ENCODE data around the gene NDFIP2.
A peak's percentile ranks its signal among the peaks of the same experiment; 100 is the strongest.

Gene NDFIP2

DNA sequence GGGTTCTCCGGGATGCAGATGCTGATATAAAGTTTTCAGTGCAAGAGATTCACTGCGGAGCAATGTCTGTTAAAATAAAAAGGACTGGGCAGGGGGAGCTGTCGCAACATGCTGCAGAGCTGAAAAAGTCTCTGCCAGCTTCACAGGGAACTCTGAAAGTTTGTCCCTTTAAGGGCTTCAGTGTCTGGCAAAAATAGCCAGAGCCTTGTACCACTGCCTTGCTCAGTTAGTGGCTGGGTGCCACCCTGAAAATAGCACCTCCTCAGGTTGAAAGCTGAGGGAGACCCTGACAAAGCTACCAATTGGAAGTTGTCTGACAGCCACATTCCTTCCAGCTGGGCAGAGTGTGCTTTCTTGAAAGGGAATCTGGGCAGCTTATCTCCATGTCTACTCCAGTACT, 3.0 kb upstream of the NDFIP2 start (continued):
- no peak for TF ChIP-seq BACH2 (CRISPR knock-in tag; IDR thresholded peaks at IDR 0.05; ENCODE audit: borderline replicate concordance)

DNA sequence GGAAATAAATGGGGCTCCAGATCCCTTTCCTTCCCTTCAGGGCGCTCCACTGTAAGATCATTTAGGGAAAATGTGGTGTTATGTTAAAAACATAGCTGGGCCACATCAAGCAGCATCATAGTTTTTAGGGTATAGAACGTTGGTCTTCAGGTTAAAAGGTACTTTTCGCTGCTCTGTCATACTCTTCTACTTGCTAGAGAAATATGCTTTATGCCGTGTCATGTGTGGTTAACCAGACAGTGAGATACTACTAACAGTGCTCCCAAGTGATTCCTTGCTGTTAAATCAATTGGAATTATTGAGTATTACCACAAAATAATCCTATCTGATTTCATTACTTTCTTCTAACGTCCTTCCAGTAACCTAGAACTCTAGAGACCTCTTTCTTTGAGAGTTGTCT, 1.1 kb upstream of the NDFIP2 start:
- no peak for TF ChIP-seq TOX (CRISPR knock-in tag; IDR thresholded peaks at IDR 0.05; ENCODE audit: borderline replicate concordance)
- no peak for TF ChIP-seq ZC3H10 (CRISPR knock-in tag; IDR thresholded peaks at IDR 0.05)

DNA sequence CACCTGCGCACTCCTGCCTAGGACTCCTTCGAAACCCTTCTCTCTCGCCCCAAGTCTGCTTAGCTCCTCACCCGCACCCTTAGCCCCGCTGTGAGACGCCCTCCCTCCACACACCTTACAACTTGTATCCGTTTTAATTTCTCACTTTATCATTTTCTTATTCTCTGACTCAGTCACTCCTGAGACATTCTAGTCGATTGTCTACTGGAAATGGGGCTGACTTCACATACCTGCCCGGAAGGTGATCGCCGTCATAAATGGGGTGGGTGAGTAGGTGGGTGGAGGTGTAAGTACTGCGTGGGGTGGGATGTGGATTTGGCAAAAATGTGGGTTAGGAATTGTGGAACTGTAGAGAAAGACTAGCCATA, 714 bp downstream of the NDFIP2 start:
- TF ChIP-seq ZC3H10 (CRISPR knock-in tag; IDR thresholded peaks at IDR 0.05) (no peak), SNAI2 (CRISPR knock-in tag; IDR thresholded peaks at IDR 0.05) (no peak), ZNF565 (CRISPR knock-in tag; conservative IDR thresholded peaks at IDR 0.05; ENCODE audit: low read depth) (no peak), TOX (CRISPR knock-in tag; IDR thresholded peaks at IDR 0.05; ENCODE audit: borderline replicate concordance) (no peak), CSDC2 (CRISPR knock-in tag; IDR thresholded peaks at IDR 0.05) (no peak), ZFP30 (CRISPR knock-in tag; IDR thresholded peaks at IDR 0.05) (no peak), ISL1 (CRISPR knock-in tag; IDR thresholded peaks at IDR 0.05) (no peak), ARNTL (CRISPR knock-in tag; IDR thresholded peaks at IDR 0.05; ENCODE audit: borderline replicate concordance, low read depth) (no peak), ZNF8 (CRISPR knock-in tag; IDR thresholded peaks at IDR 0.05) (no peak), ZFP3 (CRISPR knock-in tag; IDR thresholded peaks at IDR 0.05) (no peak), GLIS3 (CRISPR knock-in tag; IDR thresholded peaks at IDR 0.05) (no peak), ESRRG (CRISPR knock-in tag; IDR thresholded peaks at IDR 0.05) (no peak)
- TF ChIP-seq, protein P1, sequence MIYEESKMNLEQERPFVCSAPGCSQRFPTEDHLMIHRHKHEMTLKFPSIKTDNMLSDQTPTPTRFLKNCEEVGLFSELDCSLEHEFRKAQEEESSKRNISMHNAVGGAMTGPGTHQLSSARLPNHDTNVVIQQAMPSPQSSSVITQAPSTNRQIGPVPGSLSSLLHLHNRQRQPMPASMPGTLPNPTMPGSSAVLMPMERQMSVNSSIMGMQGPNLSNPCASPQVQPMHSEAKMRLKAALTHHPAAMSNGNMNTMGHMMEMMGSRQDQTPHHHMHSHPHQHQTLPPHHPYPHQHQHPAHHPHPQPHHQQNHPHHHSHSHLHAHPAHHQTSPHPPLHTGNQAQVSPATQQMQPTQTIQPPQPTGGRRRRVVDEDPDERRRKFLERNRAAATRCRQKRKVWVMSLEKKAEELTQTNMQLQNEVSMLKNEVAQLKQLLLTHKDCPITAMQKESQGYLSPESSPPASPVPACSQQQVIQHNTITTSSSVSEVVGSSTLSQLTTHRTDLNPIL (CRISPR knock-in tag; IDR thresholded peaks at IDR 0.05; ENCODE audit: low read depth): no peak
- TF ChIP-seq, protein P2, sequence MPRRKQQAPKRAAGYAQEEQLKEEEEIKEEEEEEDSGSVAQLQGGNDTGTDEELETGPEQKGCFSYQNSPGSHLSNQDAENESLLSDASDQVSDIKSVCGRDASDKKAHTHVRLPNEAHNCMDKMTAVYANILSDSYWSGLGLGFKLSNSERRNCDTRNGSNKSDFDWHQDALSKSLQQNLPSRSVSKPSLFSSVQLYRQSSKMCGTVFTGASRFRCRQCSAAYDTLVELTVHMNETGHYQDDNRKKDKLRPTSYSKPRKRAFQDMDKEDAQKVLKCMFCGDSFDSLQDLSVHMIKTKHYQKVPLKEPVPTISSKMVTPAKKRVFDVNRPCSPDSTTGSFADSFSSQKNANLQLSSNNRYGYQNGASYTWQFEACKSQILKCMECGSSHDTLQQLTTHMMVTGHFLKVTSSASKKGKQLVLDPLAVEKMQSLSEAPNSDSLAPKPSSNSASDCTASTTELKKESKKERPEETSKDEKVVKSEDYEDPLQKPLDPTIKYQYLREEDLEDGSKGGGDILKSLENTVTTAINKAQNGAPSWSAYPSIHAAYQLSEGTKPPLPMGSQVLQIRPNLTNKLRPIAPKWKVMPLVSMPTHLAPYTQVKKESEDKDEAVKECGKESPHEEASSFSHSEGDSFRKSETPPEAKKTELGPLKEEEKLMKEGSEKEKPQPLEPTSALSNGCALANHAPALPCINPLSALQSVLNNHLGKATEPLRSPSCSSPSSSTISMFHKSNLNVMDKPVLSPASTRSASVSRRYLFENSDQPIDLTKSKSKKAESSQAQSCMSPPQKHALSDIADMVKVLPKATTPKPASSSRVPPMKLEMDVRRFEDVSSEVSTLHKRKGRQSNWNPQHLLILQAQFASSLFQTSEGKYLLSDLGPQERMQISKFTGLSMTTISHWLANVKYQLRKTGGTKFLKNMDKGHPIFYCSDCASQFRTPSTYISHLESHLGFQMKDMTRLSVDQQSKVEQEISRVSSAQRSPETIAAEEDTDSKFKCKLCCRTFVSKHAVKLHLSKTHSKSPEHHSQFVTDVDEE (CRISPR knock-in tag; IDR thresholded peaks at IDR 0.05): no peak
- TF ChIP-seq, protein P3, sequence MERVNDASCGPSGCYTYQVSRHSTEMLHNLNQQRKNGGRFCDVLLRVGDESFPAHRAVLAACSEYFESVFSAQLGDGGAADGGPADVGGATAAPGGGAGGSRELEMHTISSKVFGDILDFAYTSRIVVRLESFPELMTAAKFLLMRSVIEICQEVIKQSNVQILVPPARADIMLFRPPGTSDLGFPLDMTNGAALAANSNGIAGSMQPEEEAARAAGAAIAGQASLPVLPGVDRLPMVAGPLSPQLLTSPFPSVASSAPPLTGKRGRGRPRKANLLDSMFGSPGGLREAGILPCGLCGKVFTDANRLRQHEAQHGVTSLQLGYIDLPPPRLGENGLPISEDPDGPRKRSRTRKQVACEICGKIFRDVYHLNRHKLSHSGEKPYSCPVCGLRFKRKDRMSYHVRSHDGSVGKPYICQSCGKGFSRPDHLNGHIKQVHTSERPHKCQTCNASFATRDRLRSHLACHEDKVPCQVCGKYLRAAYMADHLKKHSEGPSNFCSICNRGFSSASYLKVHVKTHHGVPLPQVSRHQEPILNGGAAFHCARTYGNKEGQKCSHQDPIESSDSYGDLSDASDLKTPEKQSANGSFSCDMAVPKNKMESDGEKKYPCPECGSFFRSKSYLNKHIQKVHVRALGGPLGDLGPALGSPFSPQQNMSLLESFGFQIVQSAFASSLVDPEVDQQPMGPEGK (CRISPR knock-in tag; IDR thresholded peaks at IDR 0.05; ENCODE audit: borderline replicate concordance): no peak
- TF ChIP-seq, protein P4, sequence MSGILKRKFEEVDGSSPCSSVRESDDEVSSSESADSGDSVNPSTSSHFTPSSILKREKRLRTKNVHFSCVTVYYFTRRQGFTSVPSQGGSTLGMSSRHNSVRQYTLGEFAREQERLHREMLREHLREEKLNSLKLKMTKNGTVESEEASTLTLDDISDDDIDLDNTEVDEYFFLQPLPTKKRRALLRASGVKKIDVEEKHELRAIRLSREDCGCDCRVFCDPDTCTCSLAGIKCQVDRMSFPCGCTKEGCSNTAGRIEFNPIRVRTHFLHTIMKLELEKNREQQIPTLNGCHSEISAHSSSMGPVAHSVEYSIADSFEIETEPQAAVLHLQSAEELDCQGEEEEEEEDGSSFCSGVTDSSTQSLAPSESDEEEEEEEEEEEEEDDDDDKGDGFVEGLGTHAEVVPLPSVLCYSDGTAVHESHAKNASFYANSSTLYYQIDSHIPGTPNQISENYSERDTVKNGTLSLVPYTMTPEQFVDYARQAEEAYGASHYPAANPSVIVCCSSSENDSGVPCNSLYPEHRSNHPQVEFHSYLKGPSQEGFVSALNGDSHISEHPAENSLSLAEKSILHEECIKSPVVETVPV (CRISPR knock-in tag; IDR thresholded peaks at IDR 0.05): no peak
- ATAC-seq: peak; percentile 44

More for the DNA sequence above, 1.1 kb upstream of the NDFIP2 start:
- no peak for ATAC-seq

DNA sequence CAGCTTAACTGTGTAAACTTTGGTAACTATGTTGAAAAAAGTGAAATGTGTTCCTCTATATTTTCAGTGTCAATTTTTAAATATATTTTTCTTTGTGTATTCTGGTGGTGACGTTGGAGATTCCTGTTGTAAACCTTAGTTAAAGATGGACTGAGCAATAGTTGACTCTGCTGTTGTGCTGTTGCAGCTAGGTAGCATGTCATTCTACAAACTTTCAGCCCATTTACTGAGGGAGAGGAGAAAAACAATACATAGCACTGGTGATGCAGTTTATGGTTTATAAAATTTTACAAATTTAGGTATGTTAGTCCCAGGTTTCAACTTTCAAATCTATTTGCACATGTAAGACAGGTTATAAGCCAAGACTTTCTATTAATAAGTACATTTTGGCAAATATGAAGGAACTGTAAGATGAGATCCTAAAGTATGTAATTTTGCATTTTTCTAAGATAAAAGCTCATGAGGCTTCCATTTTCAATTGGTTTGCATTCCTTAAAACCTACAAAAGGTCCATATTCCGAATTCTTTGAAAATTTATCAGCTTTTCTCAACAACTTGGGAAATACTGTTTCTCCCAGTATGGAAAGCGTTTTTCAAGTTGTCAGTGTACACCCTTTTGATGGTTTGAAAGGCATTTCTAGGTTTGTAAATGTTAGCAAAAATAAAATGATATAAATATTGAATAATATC, 1.5 kb downstream of the NDFIP2 start:
- TF ChIP-seq ZNF565 (CRISPR knock-in tag; conservative IDR thresholded peaks at IDR 0.05; ENCODE audit: low read depth) (no peak), ZC3H10 (CRISPR knock-in tag; IDR thresholded peaks at IDR 0.05) (no peak), SNAI2 (CRISPR knock-in tag; IDR thresholded peaks at IDR 0.05) (no peak), RARB (CRISPR knock-in tag; IDR thresholded peaks at IDR 0.05) (no peak), BACH2 (CRISPR knock-in tag; IDR thresholded peaks at IDR 0.05; ENCODE audit: borderline replicate concordance) (no peak), TCF4 (CRISPR knock-in tag; IDR thresholded peaks at IDR 0.05; ENCODE audit: borderline replicate concordance) (no peak), ZFP30 (CRISPR knock-in tag; IDR thresholded peaks at IDR 0.05) (no peak), ZFP3 (CRISPR knock-in tag; IDR thresholded peaks at IDR 0.05) (no peak), CSDC2 (CRISPR knock-in tag; IDR thresholded peaks at IDR 0.05) (no peak), OSR1 (CRISPR knock-in tag; IDR thresholded peaks at IDR 0.05) (no peak), ZNF70 (CRISPR knock-in tag; IDR thresholded peaks at IDR 0.05) (no peak), ESRRG (CRISPR knock-in tag; IDR thresholded peaks at IDR 0.05) (no peak), GLIS3 (CRISPR knock-in tag; IDR thresholded peaks at IDR 0.05) (no peak)
- TF ChIP-seq, protein P4 (CRISPR knock-in tag; IDR thresholded peaks at IDR 0.05): no peak
- TF ChIP-seq, protein P2 (CRISPR knock-in tag; IDR thresholded peaks at IDR 0.05): no peak
- TF ChIP-seq, protein P1 (CRISPR knock-in tag; IDR thresholded peaks at IDR 0.05; ENCODE audit: low read depth): no peak
- no peak for ATAC-seq
